HEK293 (cell line): ENCODE results near the gene DRC7.

Experiments used
- EGR2 ChIP-seq: fragments of 450-650 bp; formaldehyde crosslinking; IDR thresholded peaks from 2 replicates; pipeline ENCODE4 v1.5.1; 2016; ENCODE audit warnings: low read depth, missing biosample characterization, missing genetic modification characterization
- MEIS1 ChIP-seq: sonication (generic); formaldehyde crosslinking; IDR thresholded peaks from 2 replicates; pipeline ENCODE4 v1.8.1; 2022; ENCODE audit warnings: missing genetic modification reagents, mild to moderate bottlenecking, borderline replicate concordance
- SCRT2 ChIP-seq: fragments of 450-650 bp; formaldehyde crosslinking; IDR thresholded peaks from 2 replicates; pipeline ENCODE4 v1.5.1; 2016; ENCODE audit warnings: missing biosample characterization, missing genetic modification characterization
- SETDB1 ChIP-seq: IDR thresholded peaks from one replicate; pipeline ENCODE4 v1.6.1; 2017; ENCODE audit warnings: mild to moderate bottlenecking, low read length, moderate library complexity, mixed read lengths; ENCODE audit not compliant: insufficient read length
- SP2 ChIP-seq: fragments of 450-650 bp; formaldehyde crosslinking; IDR thresholded peaks from 2 replicates; pipeline ENCODE4 v1.5.1; 2016; ENCODE audit warnings: missing biosample characterization, missing genetic modification characterization
- ZBTB17 ChIP-seq: fragments of 450-650 bp; formaldehyde crosslinking; IDR thresholded peaks from 2 replicates; pipeline ENCODE4 v1.5.1; 2016; ENCODE audit warnings: missing biosample characterization, missing genetic modification characterization
- ZNF10 ChIP-seq: fragments of 450-650 bp; formaldehyde crosslinking; IDR thresholded peaks from 2 replicates; pipeline ENCODE4 v1.5.1; 2017; ENCODE audit warnings: missing biosample characterization, missing genetic modification characterization
- ZNF16 ChIP-seq: fragments of 450-650 bp; formaldehyde crosslinking; IDR thresholded peaks from 2 replicates; pipeline ENCODE4 v1.5.1; 2016; ENCODE audit warnings: low read depth, missing biosample characterization, missing genetic modification characterization
- ZNF239 ChIP-seq: fragments of 450-650 bp; formaldehyde crosslinking; IDR thresholded peaks from 2 replicates; pipeline ENCODE4 v1.5.1; 2016; ENCODE audit warnings: missing biosample characterization, missing genetic modification characterization
- ZNF24 ChIP-seq: fragments of 450-650 bp; formaldehyde crosslinking; IDR thresholded peaks from 2 replicates; pipeline ENCODE4 v1.5.1; 2016; ENCODE audit warnings: missing biosample characterization, missing genetic modification characterization
- ZNF292 ChIP-seq: fragments of 450-650 bp; formaldehyde crosslinking; IDR thresholded peaks from 2 replicates; pipeline ENCODE4 v1.5.1; 2016; ENCODE audit warnings: low read depth, missing biosample characterization, missing genetic modification characterization, borderline replicate concordance
- ZNF335 ChIP-seq: fragments of 450-650 bp; formaldehyde crosslinking; conservative IDR thresholded peaks from 2 replicates; pipeline ENCODE4 v1.5.1; 2016; ENCODE audit warnings: missing biosample characterization, missing genetic modification characterization
- ZNF37A ChIP-seq: fragments of 450-650 bp; IDR thresholded peaks from 2 replicates; pipeline ENCODE4 v1.5.1; 2018; ENCODE audit warnings: missing biosample characterization, missing genetic modification characterization
- ZNF549 ChIP-seq: fragments of 450-650 bp; IDR thresholded peaks from 2 replicates; pipeline ENCODE4 v1.5.1; 2018; ENCODE audit warnings: missing biosample characterization, missing genetic modification characterization, mild to moderate bottlenecking, inconsistent platforms, moderate library complexity
- ZNF585B ChIP-seq: fragments of 450-650 bp; formaldehyde crosslinking; IDR thresholded peaks from 2 replicates; pipeline ENCODE4 v1.5.1; 2016; ENCODE audit warnings: missing biosample characterization, missing genetic modification characterization
- ZNF610 ChIP-seq: fragments of 450-650 bp; formaldehyde crosslinking; IDR thresholded peaks from 2 replicates; pipeline ENCODE4 v1.5.1; 2016; ENCODE audit warnings: missing biosample characterization, missing genetic modification characterization, borderline replicate concordance
- ZNF624 ChIP-seq: fragments of 450-650 bp; formaldehyde crosslinking; IDR thresholded peaks from 2 replicates; pipeline ENCODE4 v1.5.1; 2017; ENCODE audit warnings: missing biosample characterization, missing genetic modification characterization
- ZNF776 ChIP-seq: fragments of 450-650 bp; formaldehyde crosslinking; IDR thresholded peaks from 2 replicates; pipeline ENCODE4 v1.5.0; 2017; ENCODE audit warnings: missing biosample characterization, missing genetic modification characterization, borderline replicate concordance
- TF ChIP-seq, protein P1 (sequence below): fragments of 450-650 bp; formaldehyde crosslinking; IDR thresholded peaks from 2 replicates; pipeline ENCODE4 v1.5.1; 2017; ENCODE audit warnings: missing biosample characterization, missing genetic modification characterization
- TF ChIP-seq, protein P2 (sequence below): fragments of 450-650 bp; formaldehyde crosslinking; IDR thresholded peaks from 2 replicates; pipeline ENCODE4 v1.5.0; 2017; ENCODE audit warnings: missing biosample characterization, missing genetic modification characterization, borderline replicate concordance
- TF ChIP-seq, protein P3 (sequence below): fragments of 450-650 bp; formaldehyde crosslinking; IDR thresholded peaks from 2 replicates; pipeline ENCODE4 v1.5.1; 2016; ENCODE audit warnings: missing biosample characterization, missing genetic modification characterization
- TF ChIP-seq, protein P4 (sequence below): fragments of 450-650 bp; formaldehyde crosslinking; IDR thresholded peaks from 2 replicates; pipeline ENCODE4 v1.5.1; 2017; ENCODE audit warnings: missing biosample characterization, missing genetic modification characterization
- TF ChIP-seq, protein P5 (sequence below): fragments of 450-650 bp; formaldehyde crosslinking; IDR thresholded peaks from 2 replicates; pipeline ENCODE4 v1.5.1; 2016; ENCODE audit warnings: missing biosample characterization, missing genetic modification characterization
- TF ChIP-seq, protein P6 (sequence below): fragments of 450-650 bp; formaldehyde crosslinking; IDR thresholded peaks from 2 replicates; pipeline ENCODE4 v1.5.1; 2016; ENCODE audit warnings: missing biosample characterization, missing genetic modification characterization, low read depth
- TF ChIP-seq, protein P7 (sequence below): fragments of 450-650 bp; formaldehyde crosslinking; IDR thresholded peaks from 2 replicates; pipeline ENCODE4 v1.5.1; 2016; ENCODE audit warnings: missing biosample characterization, missing genetic modification characterization
- TF ChIP-seq, protein P8 (sequence below): fragments of 450-650 bp; formaldehyde crosslinking; IDR thresholded peaks from 2 replicates; pipeline ENCODE4 v1.5.1; 2016; ENCODE audit warnings: missing biosample characterization, missing genetic modification characterization

DRC7 gene

DNA sequence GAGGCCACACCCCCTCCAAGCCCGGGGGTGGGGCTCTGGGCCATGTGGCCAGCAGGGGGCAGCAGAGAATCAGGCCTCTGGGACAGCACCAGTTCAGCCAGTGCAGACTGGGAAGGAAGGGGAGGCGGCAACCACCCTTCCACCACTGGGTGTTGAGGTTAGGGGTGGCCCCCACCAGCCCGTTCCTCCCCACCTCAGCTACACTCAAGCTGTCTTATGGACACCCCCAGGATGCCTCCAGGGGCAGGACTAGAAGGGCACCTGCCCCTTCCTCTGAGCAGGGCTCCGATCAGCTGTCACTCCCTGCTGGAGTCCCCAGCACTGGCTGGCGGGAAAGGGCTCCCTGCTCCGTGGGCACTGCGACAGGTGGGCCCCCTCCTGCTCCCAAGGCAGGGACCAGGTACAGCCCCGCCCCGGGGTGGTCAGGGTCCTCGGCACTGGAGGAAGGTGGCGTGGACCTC lies 62.8 kb downstream of the DRC7 start (continued):
- TF ChIP-seq ZNF292 (tag by site-specific recombination) (no peak), MEIS1 (CRISPR knock-in tag) (no peak), EGR2 (tag by site-specific recombination) (0 out of 2 replicates have a peak, but pooled peaks have one; percentile 12), SCRT2 (tag by site-specific recombination) (peak; percentile 84), ZNF585B (tag by site-specific recombination) (no peak), ZNF335 (tag by site-specific recombination) (no peak), ZNF239 (tag by site-specific recombination) (no peak), ZNF37A (tag by site-specific recombination) (no peak), ZNF610 (tag by site-specific recombination) (no peak), ZNF16 (tag by site-specific recombination) (no peak), ZNF776 (tag by site-specific recombination) (no peak), ZBTB17 (tag by site-specific recombination) (no peak), ZNF549 (no peak), SETDB1 (no peak), SP2 (tag by site-specific recombination) (0 out of 2 replicates have a peak, but pooled peaks have one; percentile 18), ZNF624 (no peak), ZNF10 (tag by site-specific recombination) (no peak), ZNF24 (tag by site-specific recombination) (no peak)
- TF ChIP-seq, protein P1, sequence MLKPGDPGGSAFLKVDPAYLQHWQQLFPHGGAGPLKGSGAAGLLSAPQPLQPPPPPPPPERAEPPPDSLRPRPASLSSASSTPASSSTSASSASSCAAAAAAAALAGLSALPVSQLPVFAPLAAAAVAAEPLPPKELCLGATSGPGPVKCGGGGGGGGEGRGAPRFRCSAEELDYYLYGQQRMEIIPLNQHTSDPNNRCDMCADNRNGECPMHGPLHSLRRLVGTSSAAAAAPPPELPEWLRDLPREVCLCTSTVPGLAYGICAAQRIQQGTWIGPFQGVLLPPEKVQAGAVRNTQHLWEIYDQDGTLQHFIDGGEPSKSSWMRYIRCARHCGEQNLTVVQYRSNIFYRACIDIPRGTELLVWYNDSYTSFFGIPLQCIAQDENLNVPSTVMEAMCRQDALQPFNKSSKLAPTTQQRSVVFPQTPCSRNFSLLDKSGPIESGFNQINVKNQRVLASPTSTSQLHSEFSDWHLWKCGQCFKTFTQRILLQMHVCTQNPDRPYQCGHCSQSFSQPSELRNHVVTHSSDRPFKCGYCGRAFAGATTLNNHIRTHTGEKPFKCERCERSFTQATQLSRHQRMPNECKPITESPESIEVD (tag by site-specific recombination) = no peak
- TF ChIP-seq, protein P2, sequence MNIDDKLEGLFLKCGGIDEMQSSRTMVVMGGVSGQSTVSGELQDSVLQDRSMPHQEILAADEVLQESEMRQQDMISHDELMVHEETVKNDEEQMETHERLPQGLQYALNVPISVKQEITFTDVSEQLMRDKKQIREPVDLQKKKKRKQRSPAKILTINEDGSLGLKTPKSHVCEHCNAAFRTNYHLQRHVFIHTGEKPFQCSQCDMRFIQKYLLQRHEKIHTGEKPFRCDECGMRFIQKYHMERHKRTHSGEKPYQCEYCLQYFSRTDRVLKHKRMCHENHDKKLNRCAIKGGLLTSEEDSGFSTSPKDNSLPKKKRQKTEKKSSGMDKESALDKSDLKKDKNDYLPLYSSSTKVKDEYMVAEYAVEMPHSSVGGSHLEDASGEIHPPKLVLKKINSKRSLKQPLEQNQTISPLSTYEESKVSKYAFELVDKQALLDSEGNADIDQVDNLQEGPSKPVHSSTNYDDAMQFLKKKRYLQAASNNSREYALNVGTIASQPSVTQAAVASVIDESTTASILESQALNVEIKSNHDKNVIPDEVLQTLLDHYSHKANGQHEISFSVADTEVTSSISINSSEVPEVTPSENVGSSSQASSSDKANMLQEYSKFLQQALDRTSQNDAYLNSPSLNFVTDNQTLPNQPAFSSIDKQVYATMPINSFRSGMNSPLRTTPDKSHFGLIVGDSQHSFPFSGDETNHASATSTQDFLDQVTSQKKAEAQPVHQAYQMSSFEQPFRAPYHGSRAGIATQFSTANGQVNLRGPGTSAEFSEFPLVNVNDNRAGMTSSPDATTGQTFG (tag by site-specific recombination) = no peak
- TF ChIP-seq, protein P3, sequence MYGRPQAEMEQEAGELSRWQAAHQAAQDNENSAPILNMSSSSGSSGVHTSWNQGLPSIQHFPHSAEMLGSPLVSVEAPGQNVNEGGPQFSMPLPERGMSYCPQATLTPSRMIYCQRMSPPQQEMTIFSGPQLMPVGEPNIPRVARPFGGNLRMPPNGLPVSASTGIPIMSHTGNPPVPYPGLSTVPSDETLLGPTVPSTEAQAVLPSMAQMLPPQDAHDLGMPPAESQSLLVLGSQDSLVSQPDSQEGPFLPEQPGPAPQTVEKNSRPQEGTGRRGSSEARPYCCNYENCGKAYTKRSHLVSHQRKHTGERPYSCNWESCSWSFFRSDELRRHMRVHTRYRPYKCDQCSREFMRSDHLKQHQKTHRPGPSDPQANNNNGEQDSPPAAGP = no peak
- TF ChIP-seq, protein P4, sequence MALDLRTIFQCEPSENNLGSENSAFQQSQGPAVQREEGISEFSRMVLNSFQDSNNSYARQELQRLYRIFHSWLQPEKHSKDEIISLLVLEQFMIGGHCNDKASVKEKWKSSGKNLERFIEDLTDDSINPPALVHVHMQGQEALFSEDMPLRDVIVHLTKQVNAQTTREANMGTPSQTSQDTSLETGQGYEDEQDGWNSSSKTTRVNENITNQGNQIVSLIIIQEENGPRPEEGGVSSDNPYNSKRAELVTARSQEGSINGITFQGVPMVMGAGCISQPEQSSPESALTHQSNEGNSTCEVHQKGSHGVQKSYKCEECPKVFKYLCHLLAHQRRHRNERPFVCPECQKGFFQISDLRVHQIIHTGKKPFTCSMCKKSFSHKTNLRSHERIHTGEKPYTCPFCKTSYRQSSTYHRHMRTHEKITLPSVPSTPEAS (tag by site-specific recombination) = no peak
- TF ChIP-seq, protein P5, sequence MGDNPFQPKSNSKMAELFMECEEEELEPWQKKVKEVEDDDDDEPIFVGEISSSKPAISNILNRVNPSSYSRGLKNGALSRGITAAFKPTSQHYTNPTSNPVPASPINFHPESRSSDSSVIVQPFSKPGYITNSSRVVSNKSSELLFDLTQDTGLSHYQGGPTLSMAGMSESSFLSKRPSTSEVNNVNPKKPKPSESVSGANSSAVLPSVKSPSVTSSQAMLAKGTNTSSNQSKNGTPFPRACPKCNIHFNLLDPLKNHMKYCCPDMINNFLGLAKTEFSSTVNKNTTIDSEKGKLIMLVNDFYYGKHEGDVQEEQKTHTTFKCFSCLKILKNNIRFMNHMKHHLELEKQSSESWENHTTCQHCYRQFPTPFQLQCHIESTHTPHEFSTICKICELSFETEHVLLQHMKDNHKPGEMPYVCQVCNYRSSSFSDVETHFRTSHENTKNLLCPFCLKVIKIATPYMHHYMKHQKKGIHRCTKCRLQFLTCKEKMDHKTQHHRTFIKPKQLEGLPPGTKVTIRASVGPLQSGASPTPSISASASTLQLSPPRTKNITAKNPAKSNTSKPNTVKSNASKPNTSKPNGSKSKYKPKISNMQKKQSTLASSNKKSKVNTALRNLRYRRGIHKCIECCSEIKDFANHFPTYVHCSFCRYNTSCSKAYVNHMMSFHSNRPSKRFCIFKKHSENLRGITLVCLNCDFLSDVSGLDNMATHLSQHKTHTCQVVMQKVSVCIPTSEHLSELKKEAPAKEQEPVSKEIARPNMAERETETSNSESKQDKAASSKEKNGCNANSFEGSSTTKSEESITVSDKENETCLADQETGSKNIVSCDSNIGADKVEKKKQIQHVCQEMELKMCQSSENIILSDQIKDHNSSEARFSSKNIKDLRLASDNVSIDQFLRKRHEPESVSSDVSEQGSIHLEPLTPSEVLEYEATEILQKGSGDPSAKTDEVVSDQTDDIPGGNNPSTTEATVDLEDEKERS (tag by site-specific recombination) = no peak
- TF ChIP-seq, protein P6, sequence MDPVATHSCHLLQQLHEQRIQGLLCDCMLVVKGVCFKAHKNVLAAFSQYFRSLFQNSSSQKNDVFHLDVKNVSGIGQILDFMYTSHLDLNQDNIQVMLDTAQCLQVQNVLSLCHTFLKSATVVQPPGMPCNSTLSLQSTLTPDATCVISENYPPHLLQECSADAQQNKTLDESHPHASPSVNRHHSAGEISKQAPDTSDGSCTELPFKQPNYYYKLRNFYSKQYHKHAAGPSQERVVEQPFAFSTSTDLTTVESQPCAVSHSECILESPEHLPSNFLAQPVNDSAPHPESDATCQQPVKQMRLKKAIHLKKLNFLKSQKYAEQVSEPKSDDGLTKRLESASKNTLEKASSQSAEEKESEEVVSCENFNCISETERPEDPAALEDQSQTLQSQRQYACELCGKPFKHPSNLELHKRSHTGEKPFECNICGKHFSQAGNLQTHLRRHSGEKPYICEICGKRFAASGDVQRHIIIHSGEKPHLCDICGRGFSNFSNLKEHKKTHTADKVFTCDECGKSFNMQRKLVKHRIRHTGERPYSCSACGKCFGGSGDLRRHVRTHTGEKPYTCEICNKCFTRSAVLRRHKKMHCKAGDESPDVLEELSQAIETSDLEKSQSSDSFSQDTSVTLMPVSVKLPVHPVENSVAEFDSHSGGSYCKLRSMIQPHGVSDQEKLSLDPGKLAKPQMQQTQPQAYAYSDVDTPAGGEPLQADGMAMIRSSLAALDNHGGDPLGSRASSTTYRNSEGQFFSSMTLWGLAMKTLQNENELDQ (tag by site-specific recombination) = no peak
- TF ChIP-seq, protein P7, sequence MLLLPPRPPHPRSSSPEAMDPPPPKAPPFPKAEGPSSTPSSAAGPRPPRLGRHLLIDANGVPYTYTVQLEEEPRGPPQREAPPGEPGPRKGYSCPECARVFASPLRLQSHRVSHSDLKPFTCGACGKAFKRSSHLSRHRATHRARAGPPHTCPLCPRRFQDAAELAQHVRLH (tag by site-specific recombination) = no peak
- TF ChIP-seq, protein P8, sequence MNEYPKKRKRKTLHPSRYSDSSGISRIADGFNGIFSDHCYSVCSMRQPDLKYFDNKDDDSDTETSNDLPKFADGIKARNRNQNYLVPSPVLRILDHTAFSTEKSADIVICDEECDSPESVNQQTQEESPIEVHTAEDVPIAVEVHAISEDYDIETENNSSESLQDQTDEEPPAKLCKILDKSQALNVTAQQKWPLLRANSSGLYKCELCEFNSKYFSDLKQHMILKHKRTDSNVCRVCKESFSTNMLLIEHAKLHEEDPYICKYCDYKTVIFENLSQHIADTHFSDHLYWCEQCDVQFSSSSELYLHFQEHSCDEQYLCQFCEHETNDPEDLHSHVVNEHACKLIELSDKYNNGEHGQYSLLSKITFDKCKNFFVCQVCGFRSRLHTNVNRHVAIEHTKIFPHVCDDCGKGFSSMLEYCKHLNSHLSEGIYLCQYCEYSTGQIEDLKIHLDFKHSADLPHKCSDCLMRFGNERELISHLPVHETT = no peak
